Natural killer cell (primary cell): Measurements from ENCODE around the gene SCGB2A2. TPM values are rescaled to one million over a fixed set of nuclear protein-coding genes. Genes with fewer than 3 reads are reported as not detected.

ENCODE experiments used
- ATAC-seq, 3 donors: fragments of 150-1000 bp in 2 of 3; fragments of 200-7000 bp in 1 of 3; cut with Tn5 transposase; 1 replicate in 1 of 3; 2 replicates in 2 of 3; pipeline ENCODE4 v1.10.0; 2021; ENCODE audit warnings: mild to moderate bottlenecking in 2 of 3, moderate library complexity in 2 of 3
- DNase-seq, 2 donors: peaks; one replicate each; pipeline versions ENCODE4 v3.0.0 to v3.0.0-alpha.2; 2013 to 2021; ENCODE audit warnings: mixed read lengths in 1 of 2
- H3K27ac ChIP-seq: one replicate; pipeline ENCODE4 v1.5.1; 2013; ENCODE audit warnings: mild to moderate bottlenecking, low read length
- H3K27me3 ChIP-seq: one replicate; pipeline ENCODE4 v1.6.1; 2013; ENCODE audit warnings: low read length; ENCODE audit not compliant: control insufficient read depth, insufficient read depth
- H3K36me3 ChIP-seq: one replicate; pipeline ENCODE4 v1.6.1; 2013; ENCODE audit warnings: low read length; ENCODE audit not compliant: control insufficient read depth, insufficient read depth
- H3K4me1 ChIP-seq: one replicate; pipeline ENCODE4 v1.6.1; 2013; ENCODE audit warnings: low read length; ENCODE audit not compliant: control insufficient read depth, insufficient read depth
- H3K4me3 ChIP-seq: one replicate; pipeline ENCODE4 v1.5.1; 2013; ENCODE audit warnings: low read length
- H3K9me3 ChIP-seq: one replicate; pipeline ENCODE4 v1.6.1; 2013; ENCODE audit warnings: low read length; ENCODE audit not compliant: control insufficient read depth, insufficient read depth
- H3K27ac Mint-ChIP-seq, 2 donors: one replicate each; pipeline ENCODE4 v1.8.0; 2022; ENCODE audit warnings: mild to moderate bottlenecking in 2 of 2, mixed read lengths in 2 of 2, moderate library complexity in 1 of 2
- H3K27me3 Mint-ChIP-seq, 2 donors: one replicate each; pipeline ENCODE4 v1.8.0; 2022; ENCODE audit warnings: low read depth in 2 of 2, mixed read lengths in 2 of 2
- H3K36me3 Mint-ChIP-seq: one replicate; pipeline ENCODE4 v1.8.0; 2022; ENCODE audit warnings: mixed read lengths
- H3K4me1 Mint-ChIP-seq, 2 donors: one replicate each; pipeline ENCODE4 v1.8.0; 2022; ENCODE audit warnings: mixed read lengths in 2 of 2
- H3K4me3 Mint-ChIP-seq: one replicate; pipeline ENCODE4 v1.8.0; 2022; ENCODE audit warnings: mild to moderate bottlenecking, moderate library complexity, mixed read lengths
- H3K9me3 Mint-ChIP-seq, 2 donors: one replicate each; pipeline ENCODE4 v1.8.0; 2022; ENCODE audit warnings: mixed read lengths in 2 of 2
- CTCF ChIP-seq: fragments of 200-600 bp; IDR thresholded peaks from one replicate; pipeline ENCODE4 v1.8.0; 2022; ENCODE audit warnings: antibody characterized with exemption
- WGBS: methylation state at CpG from one replicate; pipeline ENCODE4 v1.1.7; 2013; ENCODE audit warnings: missing lambda C conversion rate; ENCODE audit not compliant: insufficient coverage; 5-methylcytosine and 5-hydroxymethylcytosine counted together
- intact Hi-C: fragments of 100-400 bp; cut with micrococcal nuclease; formaldehyde crosslinking; loops from one replicate; pipeline ENCODE4 v1.14.2; 2022
- total RNA-seq, 4 donors: library from RNA; stranded (reverse); fragments of 120-200 nt in 1 of 4; gene quantifications; one replicate each; pipeline versions ENCODE4 v1.2.3 to v1.2.4, GENCODE V29; 2013 to 2022

The SCGB2A2 gene
- total RNA-seq, 3 donors from 2014 or later (not counting 1 experiment from before 2014, with no cell fraction given) = not detected

- no peak for DNase-seq
These were observed 45.5 kb downstream of the SCGB2A2 start for GRCh38 chr11:62315431-62315830.

GRCh38 chr11:62322524-62322923, 52.6 kb downstream of the SCGB2A2 start:
- no peak for ATAC-seq
- Histone ChIP-seq H3K4me1 (no peaks in the 10 kb centered on the region), H3K36me3 (no peaks in the 10 kb centered on the region), H3K27ac (no peak overlapping the region), H3K9me3 (no peaks in the 10 kb centered on the region), H3K27me3 (no peaks in the 10 kb centered on the region), H3K4me3 (no peak overlapping the region)
- DNase-seq = no peak
- Mint-ChIP-seq H3K36me3 (no peaks in the 10 kb centered on the region), H3K27me3 (peaks cover 0 to 15% of the 10 kb centered on the region in 2 donors), H3K4me1 (no peaks in the 10 kb centered on the region), H3K4me3 (no peak overlapping the region), H3K9me3 (no peaks in the 10 kb centered on the region), H3K27ac (no peak overlapping the region)
- intact Hi-C loops = no loop called here
- 80% methylated on average over 2 of the region's 2 CpGs for WGBS
- no peak for TF ChIP-seq CTCF

More at GRCh38 chr11:62315431-62315830, 45.5 kb downstream of the SCGB2A2 start:
- H3K27ac Mint-ChIP-seq = no peak overlapping the region
- no peak overlapping the region for H3K4me3 Mint-ChIP-seq
- Histone ChIP-seq H3K27me3 (peaks cover 3% of the 10 kb centered on the region), H3K9me3 (no peaks in the 10 kb centered on the region), H3K36me3 (no peaks in the 10 kb centered on the region), H3K4me3 (no peak overlapping the region), H3K4me1 (peaks cover 13% of the 10 kb centered on the region), H3K27ac (no peak overlapping the region)
- TF ChIP-seq CTCF = no peak
- intact Hi-C loops = no loop called here
- H3K27me3 Mint-ChIP-seq = peaks cover 7 to 28% of the 10 kb centered on the region in 2 donors
- no peaks in the 10 kb centered on the region for H3K36me3 Mint-ChIP-seq
- WGBS = 81% methylated on average over 1 of the region's 1 CpG
- H3K4me1 Mint-ChIP-seq = peaks cover 11 to 15% of the 10 kb centered on the region in 2 donors
- ATAC-seq = no peak
- no peaks in the 10 kb centered on the region for H3K9me3 Mint-ChIP-seq

Other genes starting within 250 kb of the SCGB2A2 start
- gene INCENP, start 146.1 kb upstream of the SCGB2A2 start, total RNA-seq = 10 to 100 TPM; 24.4 to 47.6 (median 27.3) TPM
- gene SCGB1D1, start 79.9 kb upstream of the SCGB2A2 start, total RNA-seq = not detected
- gene SCGB2A1, start 61.5 kb upstream of the SCGB2A2 start, total RNA-seq = not detected
- gene SCGB1D2, start 27.9 kb upstream of the SCGB2A2 start, total RNA-seq = not detected
- gene SCGB1D4, start 28.9 kb downstream of the SCGB2A2 start, total RNA-seq = not detected
- gene ASRGL1, start 67.3 kb downstream of the SCGB2A2 start, total RNA-seq = 1 to 10 TPM; 1.9 to 9.7 (median 3.4) TPM
- gene SCGB1A1, start 148.9 kb downstream of the SCGB2A2 start, total RNA-seq = not detected